ENCODE measurements around the gene LRP1B. TPM values are rescaled to one million over a fixed set of nuclear protein-coding genes. Genes with fewer than 3 reads are reported as not detected.

The LRP1B gene
- total RNA-seq, 1 donor from 2014 or later, result 0.54 TPM

DNA sequence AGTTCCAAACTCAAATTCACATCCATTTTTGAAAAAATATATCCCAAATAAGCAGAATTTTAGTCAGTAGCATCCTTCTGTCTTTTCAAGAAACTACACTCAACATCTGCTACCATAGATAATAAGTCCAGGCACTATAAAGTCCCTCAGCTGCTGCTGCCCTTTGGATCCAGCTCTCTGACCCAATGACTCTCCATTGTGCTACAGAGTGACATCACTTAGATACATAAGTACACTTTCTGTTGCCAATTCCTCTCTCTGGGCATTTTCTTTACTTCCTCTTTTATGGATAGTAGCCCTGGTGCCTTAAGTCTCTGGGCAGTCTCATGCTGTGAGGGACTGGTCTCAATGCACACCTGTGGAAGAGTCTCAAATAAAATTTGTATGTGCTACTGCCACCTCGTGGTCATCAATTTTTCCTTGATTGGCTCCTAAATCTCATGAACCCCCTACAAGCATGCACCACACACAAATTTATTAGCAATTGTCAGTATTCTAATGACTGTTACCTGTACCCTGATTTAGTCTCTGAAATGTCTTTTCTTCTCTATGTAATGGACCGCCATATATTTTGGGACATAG is 219.2 kb downstream of the LRP1B start:
- DNase-seq (ENCODE audit: low read depth, low spot score), result peak; percentile 10
- Mint-ChIP-seq H3K9me3 (peaks cover 12% of the 10 kb centered on the region), H3K4me1 (no peaks in the 10 kb centered on the region), H3K36me3 (ENCODE audit: low read depth) (peaks cover 6% of the 10 kb centered on the region), H3K4me3 (no peak overlapping the region), H3K27me3 (ENCODE audit: low read depth) (no peaks in the 10 kb centered on the region), H3K27ac (ENCODE audit: unreplicated experiment) (no peak overlapping the region)
- TF ChIP-seq, protein P1, sequence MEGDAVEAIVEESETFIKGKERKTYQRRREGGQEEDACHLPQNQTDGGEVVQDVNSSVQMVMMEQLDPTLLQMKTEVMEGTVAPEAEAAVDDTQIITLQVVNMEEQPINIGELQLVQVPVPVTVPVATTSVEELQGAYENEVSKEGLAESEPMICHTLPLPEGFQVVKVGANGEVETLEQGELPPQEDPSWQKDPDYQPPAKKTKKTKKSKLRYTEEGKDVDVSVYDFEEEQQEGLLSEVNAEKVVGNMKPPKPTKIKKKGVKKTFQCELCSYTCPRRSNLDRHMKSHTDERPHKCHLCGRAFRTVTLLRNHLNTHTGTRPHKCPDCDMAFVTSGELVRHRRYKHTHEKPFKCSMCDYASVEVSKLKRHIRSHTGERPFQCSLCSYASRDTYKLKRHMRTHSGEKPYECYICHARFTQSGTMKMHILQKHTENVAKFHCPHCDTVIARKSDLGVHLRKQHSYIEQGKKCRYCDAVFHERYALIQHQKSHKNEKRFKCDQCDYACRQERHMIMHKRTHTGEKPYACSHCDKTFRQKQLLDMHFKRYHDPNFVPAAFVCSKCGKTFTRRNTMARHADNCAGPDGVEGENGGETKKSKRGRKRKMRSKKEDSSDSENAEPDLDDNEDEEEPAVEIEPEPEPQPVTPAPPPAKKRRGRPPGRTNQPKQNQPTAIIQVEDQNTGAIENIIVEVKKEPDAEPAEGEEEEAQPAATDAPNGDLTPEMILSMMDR (conservative IDR thresholded peaks at IDR 0.05), result peak; percentile 65

DNA sequence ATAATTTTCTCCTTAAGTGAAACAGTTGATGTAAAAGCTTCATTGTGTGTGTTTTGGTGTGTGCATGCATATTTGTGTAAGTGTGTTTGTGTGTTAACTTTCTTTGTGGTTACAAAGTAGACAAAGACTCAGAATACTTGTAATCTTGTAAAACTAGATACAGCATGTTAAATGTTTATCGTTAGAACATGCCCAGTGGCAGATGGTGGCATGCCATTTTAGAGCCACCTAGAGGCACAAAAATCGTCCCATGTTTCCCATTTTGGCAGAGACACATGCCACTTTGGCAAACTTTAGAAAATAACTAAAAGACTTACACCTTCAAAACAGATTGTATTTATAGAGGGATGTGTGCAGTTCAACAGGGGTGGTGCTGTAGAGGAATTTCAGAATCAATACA is 224.1 kb downstream of the LRP1B start:
- Mint-ChIP-seq H3K4me1 (no peaks in the 10 kb centered on the region), H3K9me3 (no peaks in the 10 kb centered on the region), H3K27me3 (ENCODE audit: low read depth) (no peaks in the 10 kb centered on the region), H3K36me3 (ENCODE audit: low read depth) (no peaks in the 10 kb centered on the region), H3K27ac (ENCODE audit: unreplicated experiment) (no peak overlapping the region), H3K4me3 (no peak overlapping the region)
- DNase-seq (ENCODE audit: low read depth, low spot score), result no peak
- TF ChIP-seq, protein P1 (conservative IDR thresholded peaks at IDR 0.05), result no peak

DNA sequence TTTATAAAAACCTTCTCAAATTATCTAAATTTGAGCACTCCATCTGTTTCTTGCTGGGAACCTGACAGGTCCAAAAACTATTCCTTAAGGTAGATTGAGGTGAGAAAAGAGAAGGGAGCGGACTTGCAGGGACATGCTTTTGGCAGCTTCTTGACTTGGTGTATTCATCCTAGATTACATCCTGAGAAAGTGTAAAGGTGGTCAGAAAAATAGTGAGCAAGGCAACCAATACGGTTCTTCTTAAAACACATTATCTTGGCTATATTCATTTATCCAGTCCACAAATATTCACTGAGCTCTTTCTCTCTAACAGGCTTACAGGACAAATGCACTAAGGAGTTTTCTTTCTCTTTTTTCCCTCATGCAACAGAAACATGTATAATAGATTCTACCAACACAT is 230.0 kb downstream of the LRP1B start:
- DNase-seq (ENCODE audit: low read depth, low spot score), result no peak
- TF ChIP-seq, protein P1 (conservative IDR thresholded peaks at IDR 0.05), result no peak
- no peak overlapping the region for H3K27ac Mint-ChIP-seq (ENCODE audit: unreplicated experiment)
- no peaks in the 10 kb centered on the region for H3K4me1 Mint-ChIP-seq
- H3K27me3 Mint-ChIP-seq (ENCODE audit: low read depth), result no peaks in the 10 kb centered on the region
- H3K4me3 Mint-ChIP-seq, result no peak overlapping the region
- no peaks in the 10 kb centered on the region for H3K36me3 Mint-ChIP-seq (ENCODE audit: low read depth)
- no peaks in the 10 kb centered on the region for H3K9me3 Mint-ChIP-seq

DNA sequence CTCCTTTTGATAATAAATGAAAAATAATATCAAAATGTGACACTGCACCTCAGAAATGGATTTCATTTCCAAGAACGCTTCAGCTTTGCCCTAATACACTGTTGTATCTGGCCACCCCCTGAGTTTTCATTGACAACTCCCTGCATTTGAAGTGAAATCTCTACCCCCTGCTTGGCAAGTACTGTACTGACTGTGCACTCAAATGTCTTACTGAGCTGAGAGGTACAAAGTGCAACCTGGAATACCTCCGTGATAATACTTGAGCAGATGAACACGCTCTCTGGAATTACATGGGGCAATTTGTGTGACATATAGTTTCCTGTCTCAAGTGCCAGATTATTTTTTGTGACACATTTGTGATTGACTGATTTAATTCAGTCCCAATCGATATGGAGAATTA is 231.1 kb downstream of the LRP1B start:
- no peak overlapping the region for H3K27ac Mint-ChIP-seq (ENCODE audit: unreplicated experiment)

DNA sequence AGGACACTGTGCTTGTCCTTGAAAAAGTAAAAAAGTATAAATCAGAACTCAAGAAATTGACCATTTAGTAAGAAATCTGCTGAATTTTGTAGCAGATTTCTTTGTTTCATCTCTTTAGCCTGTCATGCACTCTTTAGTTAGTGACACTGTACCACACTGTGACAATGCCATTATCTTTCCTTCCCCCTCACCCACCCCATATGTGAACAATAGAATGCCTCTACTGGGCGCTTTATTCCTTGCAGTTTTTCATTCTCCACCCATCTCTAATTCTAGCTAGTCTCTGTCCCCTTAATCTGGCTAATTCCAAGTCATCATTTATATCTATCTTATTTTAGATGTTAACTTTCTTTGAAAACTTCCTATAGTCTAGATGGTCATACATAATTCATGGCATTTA is 241.0 kb downstream of the LRP1B start:
- no peaks in the 10 kb centered on the region for H3K36me3 Mint-ChIP-seq (ENCODE audit: low read depth)
- no peaks in the 10 kb centered on the region for H3K27me3 Mint-ChIP-seq (ENCODE audit: low read depth)
- H3K27ac Mint-ChIP-seq (ENCODE audit: unreplicated experiment), result no peak overlapping the region
- H3K4me3 Mint-ChIP-seq, result no peak overlapping the region
- H3K4me1 Mint-ChIP-seq, result no peaks in the 10 kb centered on the region
- TF ChIP-seq, protein P1 (conservative IDR thresholded peaks at IDR 0.05), result no peak
- no peaks in the 10 kb centered on the region for H3K9me3 Mint-ChIP-seq
- no peak for DNase-seq (ENCODE audit: low read depth, low spot score)

More for the DNA sequence above, 231.1 kb downstream of the LRP1B start:
- H3K27me3 Mint-ChIP-seq (ENCODE audit: low read depth), result no peaks in the 10 kb centered on the region
- H3K9me3 Mint-ChIP-seq, result no peaks in the 10 kb centered on the region
- H3K36me3 Mint-ChIP-seq (ENCODE audit: low read depth), result no peaks in the 10 kb centered on the region
- TF ChIP-seq, protein P1 (conservative IDR thresholded peaks at IDR 0.05), result no peak
- no peaks in the 10 kb centered on the region for H3K4me1 Mint-ChIP-seq
- no peak for DNase-seq (ENCODE audit: low read depth, low spot score)
- no peak overlapping the region for H3K4me3 Mint-ChIP-seq

All from neural crest cell (in vitro differentiated cells).